Uterus (tissue), 4 donors: ENCODE results near the gene PSEN2. TPM values are rescaled to one million over a fixed set of nuclear protein-coding genes. Genes with fewer than 3 reads are reported as not detected.

Source experiments
- DNase-seq, 2 donors: peaks; one replicate each; pipeline ENCODE4 v3.0.0-alpha.2; 2019 to 2020
- H3K27ac ChIP-seq, 2 donors: fragments of 200-600 bp; sonication (generic); 1 replicate in 1 of 2; 2 replicates in 1 of 2; pipeline ENCODE4 v1.5.1; 2016 to 2018
- H3K27me3 ChIP-seq, 2 donors: fragments of 200-600 bp; sonication (generic); one replicate each; pipeline ENCODE4 v1.5.1; 2018 to 2019; ENCODE audit warnings: control low read depth in 1 of 2
- H3K36me3 ChIP-seq, 2 donors: fragments of 200-600 bp; sonication (generic); one replicate each; pipeline ENCODE4 v1.5.1; 2019; ENCODE audit warnings: control low read depth in 1 of 2
- H3K4me1 ChIP-seq, 2 donors: fragments of 200-600 bp; sonication (generic); one replicate each; pipeline ENCODE4 v1.5.1; 2018 to 2019; ENCODE audit warnings: control low read depth in 1 of 2
- H3K4me3 ChIP-seq, 2 donors: fragments of 200-600 bp; sonication (generic); 1 replicate in 1 of 2; 2 replicates in 1 of 2; pipeline ENCODE4 v1.5.1; 2018 to 2019; ENCODE audit warnings: mild to moderate bottlenecking in 1 of 2
- H3K9me3 ChIP-seq, 2 donors: fragments of 200-600 bp; sonication (generic); one replicate each; pipeline ENCODE4 v1.5.1; 2019; ENCODE audit warnings: control low read depth in 1 of 2
- CTCF ChIP-seq, 4 experiments: fragments of 200-600 bp in 2 of 4; fragments of 450-650 bp in 2 of 4; sonication (generic) in 2 of 4; IDR thresholded peaks; one replicate each; pipeline ENCODE4 v1.5.1; 2016 to 2019; ENCODE audit warnings: antibody characterized with exemption in 4 of 4, mild to moderate bottlenecking in 2 of 4, moderate library complexity in 1 of 4
- POLR2A ChIP-seq, 2 donors: fragments of 450-650 bp; IDR thresholded peaks; one replicate each; pipeline ENCODE4 v1.6.1; 2016; ENCODE audit warnings: antibody characterized with exemption in 2 of 2, mild to moderate bottlenecking in 1 of 2, moderate library complexity in 1 of 2
- intact Hi-C: fragments of 100-400 bp; cut with DNase I; formaldehyde crosslinking; loops from one replicate; pipeline ENCODE4 v1.15.1; 2023; ENCODE audit warnings: low total_unique reads
- total RNA-seq, 4 donors: library from RNA; depleted of rRNA in 3 of 4; stranded (reverse); fragments of >200 nt in 3 of 4; gene quantifications; one replicate each; pipeline versions ENCODE4 v1.1.0 to v1.2.4, GENCODE V29; 2014 to 2023
- donor health status: DM: yes; HTN: yes; CAD: no.

Gene PSEN2
- total RNA-seq, 4 donors from 2014 or later = 12.8 to 80.9 (median 31.3) TPM

GRCh38 chr1:226908419-226908818, 38.0 kb downstream of the PSEN2 start:
- no peaks in the 10 kb centered on the region for H3K4me1 ChIP-seq
- H3K27me3 ChIP-seq = no peaks in the 10 kb centered on the region
- H3K27ac ChIP-seq = no peak overlapping the region
- H3K9me3 ChIP-seq = no peaks in the 10 kb centered on the region
- no peak for DNase-seq
- no peak overlapping the region for H3K4me3 ChIP-seq
- intact Hi-C loops = no loop called here
- H3K36me3 ChIP-seq = no peaks in the 10 kb centered on the region
- TF ChIP-seq CTCF (IDR thresholded peaks at IDR 0.05) (no peak), POLR2A (IDR thresholded peaks at IDR 0.05) (no peak)

GRCh38 chr1:226908913-226909312, 38.5 kb downstream of the PSEN2 start:
- no peak for DNase-seq
- Histone ChIP-seq H3K36me3 (no peaks in the 10 kb centered on the region), H3K9me3 (no peaks in the 10 kb centered on the region), H3K27ac (no peak overlapping the region), H3K4me3 (no peak overlapping the region), H3K4me1 (no peaks in the 10 kb centered on the region), H3K27me3 (no peaks in the 10 kb centered on the region)
- intact Hi-C loops = no loop called here
- TF ChIP-seq CTCF (IDR thresholded peaks at IDR 0.05) (no peak), POLR2A (IDR thresholded peaks at IDR 0.05) (no peak)

- Histone ChIP-seq H3K36me3 (no peaks in the 10 kb centered on the region), H3K4me1 (no peaks in the 10 kb centered on the region), H3K9me3 (no peaks in the 10 kb centered on the region), H3K27ac (no peak overlapping the region), H3K27me3 (no peaks in the 10 kb centered on the region), H3K4me3 (no peak overlapping the region)
- intact Hi-C loops = no loop called here
- DNase-seq = peak in 1 of 2 donors; percentile 29
- no peak for TF ChIP-seq POLR2A (IDR thresholded peaks at IDR 0.05)
- TF ChIP-seq CTCF (IDR thresholded peaks at IDR 0.05) = peak; percentile 21 to 50 (median 40)
These were observed 42.3 kb downstream of the PSEN2 start for GRCh38 chr1:226912587-226913176.

GRCh38 chr1:226915672-226915995, 45.2 kb downstream of the PSEN2 start:
- Histone ChIP-seq H3K9me3 (no peaks in the 10 kb centered on the region), H3K36me3 (no peaks in the 10 kb centered on the region), H3K27ac (no peak overlapping the region), H3K27me3 (no peaks in the 10 kb centered on the region), H3K4me3 (no peak overlapping the region), H3K4me1 (no peaks in the 10 kb centered on the region)
- intact Hi-C loops = no loop called here
- DNase-seq = no peak
- TF ChIP-seq CTCF (IDR thresholded peaks at IDR 0.05) = no peak
- no peak for TF ChIP-seq POLR2A (IDR thresholded peaks at IDR 0.05)

GRCh38 chr1:226916497-226916896, 46.1 kb downstream of the PSEN2 start:
- no peak for TF ChIP-seq POLR2A (IDR thresholded peaks at IDR 0.05)
- TF ChIP-seq CTCF (IDR thresholded peaks at IDR 0.05) = no peak
- H3K9me3 ChIP-seq = no peaks in the 10 kb centered on the region
- H3K4me1 ChIP-seq = no peaks in the 10 kb centered on the region
- H3K27ac ChIP-seq = no peak overlapping the region
- intact Hi-C loops = no loop called here
- no peak for DNase-seq
- no peaks in the 10 kb centered on the region for H3K27me3 ChIP-seq
- H3K4me3 ChIP-seq = no peak overlapping the region
- no peaks in the 10 kb centered on the region for H3K36me3 ChIP-seq
